SU-DHL-6 (cell line): Measurements from ENCODE around the gene UBR7.
"Not testable (repeated sequence)": the region's sequence is repeated elsewhere in the genome, so short reads cannot be mapped to it uniquely, and the experiment has no call there.

Experiments used
- H2AFZ ChIP-seq: fragments of 200-600 bp; sonication (generic); 2 replicates; pipeline ENCODE4 v1.6.1; 2014; ENCODE audit warnings: low read depth, mild to moderate bottlenecking, moderate library complexity, mixed read lengths, antibody characterized with exemption, low read length; ENCODE audit not compliant: severe bottlenecking
- H3F3A ChIP-seq: fragments of 200-600 bp; shearing (Covaris generic); 2 replicates; pipeline ENCODE4 v1.6.0; 2016; ENCODE audit warnings: antibody characterized with exemption, mild to moderate bottlenecking; ENCODE audit not compliant: insufficient read depth
- H3K27ac ChIP-seq: fragments of 200-600 bp; sonication (generic); 2 replicates; pipeline ENCODE4 v1.5.1; 2016; ENCODE audit warnings: low read depth, mild to moderate bottlenecking, low read length, moderate library complexity, mixed read lengths
- H3K27me3 ChIP-seq: fragments of 200-600 bp; sonication (generic), shearing (Covaris generic); 2 replicates; pipeline ENCODE4 v1.6.0; 2014; ENCODE audit warnings: mild to moderate bottlenecking, low read length
- H3K36me3 ChIP-seq: fragments of 200-600 bp; sonication (generic); 2 replicates; pipeline ENCODE4 v1.6.1; 2014; ENCODE audit warnings: mild to moderate bottlenecking, low read length, mixed read lengths
- H3K4me2 ChIP-seq: fragments of 300-600, 200-600 bp; shearing (Covaris generic), sonication (generic); 2 replicates; pipeline ENCODE4 v1.6.0; 2014; ENCODE audit warnings: low read length, low read depth, mild to moderate bottlenecking; ENCODE audit not compliant: poor library complexity, severe bottlenecking
- H3K4me3 ChIP-seq: fragments of 200-600 bp; sonication (generic); 2 replicates; pipeline ENCODE4 v1.5.1; 2014; ENCODE audit warnings: antibody characterized with exemption, low read length, mild to moderate bottlenecking, mixed read lengths; ENCODE audit not compliant: insufficient read depth, poor library complexity, severe bottlenecking
- H3K79me2 ChIP-seq: fragments of 200-600 bp; sonication (generic); 2 replicates; pipeline ENCODE4 v1.6.1; 2014; ENCODE audit warnings: mild to moderate bottlenecking, low read length, moderate library complexity; ENCODE audit not compliant: insufficient read depth
- H3K9ac ChIP-seq: fragments of 200-600 bp; sonication (generic); 2 replicates; pipeline ENCODE4 v1.7.0; 2014; ENCODE audit warnings: mild to moderate bottlenecking, low read length
- H3K9me2 ChIP-seq: fragments of 200-600 bp; sonication (generic); replicated peaks from 2 replicates; pipeline ENCODE4 v1.6.1; 2014; ENCODE audit warnings: low read length; ENCODE audit not compliant: insufficient read depth
- H3K9me3 ChIP-seq: fragments of 200-600 bp; sonication (generic); 2 replicates; pipeline ENCODE4 v1.6.1; 2014; ENCODE audit warnings: low read length, mixed read lengths; ENCODE audit not compliant: insufficient read depth
- H4K20me1 ChIP-seq: fragments of 200-600 bp; sonication (generic); 2 replicates; pipeline ENCODE4 v1.6.1; 2014; ENCODE audit warnings: low read depth, mild to moderate bottlenecking, antibody characterized with exemption, low read length, moderate library complexity, mixed read lengths
- CTCF ChIP-seq: fragments of 200-600 bp; sonication (generic); IDR thresholded peaks from one replicate; pipeline ENCODE4 v1.5.1; 2017; ENCODE audit warnings: antibody characterized with exemption, mild to moderate bottlenecking, low read length, moderate library complexity; ENCODE audit not compliant: insufficient read depth, poor library complexity, severe bottlenecking
- EZH2phosphoT487 ChIP-seq: fragments of 200-600 bp; sonication (generic), shearing (Covaris generic); conservative IDR thresholded peaks from 2 replicates; pipeline ENCODE4 v1.6.1; 2018; ENCODE audit warnings: mild to moderate bottlenecking, antibody characterized with exemption, low read length, moderate library complexity, mixed read lengths

UBR7 gene

GRCh38 chr14:93232159-93232558 lies 25.1 kb downstream of the UBR7 start:
- H3K27ac ChIP-seq: no peak overlapping the region
- H3K79me2 ChIP-seq: no peaks in the 10 kb centered on the region
- no peaks in the 10 kb centered on the region for H3K9me2 ChIP-seq
- H4K20me1 ChIP-seq: no peaks in the 10 kb centered on the region; the same call in 1 of the 2 replicates
- H3F3A ChIP-seq: 0 out of 2 replicates have a peak, but pooled peaks cover 3% of the 10 kb centered on the region
- peaks cover 13% of the 10 kb centered on the region; the same call in 1 of the 2 replicates for H3K36me3 ChIP-seq
- H3K4me2 ChIP-seq: no peak overlapping the region
- no peaks in the 10 kb centered on the region for H3K27me3 ChIP-seq
- H3K9ac ChIP-seq: no peak overlapping the region
- no peaks in the 10 kb centered on the region for H3K9me3 ChIP-seq
- H2AFZ ChIP-seq: no peak overlapping the region
- TF ChIP-seq EZH2phosphoT487: no peak
- TF ChIP-seq CTCF: no peak
- H3K4me3 ChIP-seq: no peak overlapping the region

- H3K9ac ChIP-seq, H3K4me2 ChIP-seq, H3K27me3 ChIP-seq, H3K4me3 ChIP-seq, H3K79me2 ChIP-seq, H3F3A ChIP-seq, H2AFZ ChIP-seq, H3K36me3 ChIP-seq, H4K20me1 ChIP-seq, H3K9me2 ChIP-seq, H3K9me3 ChIP-seq, H3K27ac ChIP-seq: not testable (repeated sequence)
These were observed 26.0 kb downstream of the UBR7 start for GRCh38 chr14:93233078-93233477.

DNA sequence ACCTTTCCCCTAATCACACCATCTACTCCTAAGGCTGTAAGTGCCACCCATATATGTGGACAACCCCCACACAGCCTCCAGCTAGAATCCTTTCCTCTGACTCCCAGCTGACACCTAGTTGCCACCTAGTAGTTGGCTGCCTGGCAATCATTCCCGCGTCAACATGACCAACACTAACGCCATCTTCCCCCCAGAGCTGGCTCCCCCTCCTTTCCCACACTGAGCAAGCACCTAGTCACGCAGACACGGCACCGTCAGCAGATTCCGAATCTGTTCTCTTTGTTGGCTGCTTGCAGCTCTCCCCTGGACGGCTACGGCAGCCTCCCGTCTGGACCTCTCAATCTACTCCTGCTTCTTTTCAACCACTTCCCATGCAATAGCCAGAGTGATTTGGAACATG lies 27.7 kb downstream of the UBR7 start:
- Histone ChIP-seq H3K9ac (no peak overlapping the region), H4K20me1 (no peaks in the 10 kb centered on the region), H3K79me2 (no peaks in the 10 kb centered on the region), H3K27me3 (no peaks in the 10 kb centered on the region), H3K4me2 (no peak overlapping the region), H3K4me3 (no peak overlapping the region), H3K27ac (no peak overlapping the region), H3F3A (0 out of 2 replicates have a peak, but pooled peaks cover 3% of the 10 kb centered on the region), H3K9me2 (no peaks in the 10 kb centered on the region), H2AFZ (no peak overlapping the region), H3K9me3 (no peaks in the 10 kb centered on the region), H3K36me3 (no peaks in the 10 kb centered on the region)
- TF ChIP-seq CTCF (no peak), EZH2phosphoT487 (no peak)

DNA sequence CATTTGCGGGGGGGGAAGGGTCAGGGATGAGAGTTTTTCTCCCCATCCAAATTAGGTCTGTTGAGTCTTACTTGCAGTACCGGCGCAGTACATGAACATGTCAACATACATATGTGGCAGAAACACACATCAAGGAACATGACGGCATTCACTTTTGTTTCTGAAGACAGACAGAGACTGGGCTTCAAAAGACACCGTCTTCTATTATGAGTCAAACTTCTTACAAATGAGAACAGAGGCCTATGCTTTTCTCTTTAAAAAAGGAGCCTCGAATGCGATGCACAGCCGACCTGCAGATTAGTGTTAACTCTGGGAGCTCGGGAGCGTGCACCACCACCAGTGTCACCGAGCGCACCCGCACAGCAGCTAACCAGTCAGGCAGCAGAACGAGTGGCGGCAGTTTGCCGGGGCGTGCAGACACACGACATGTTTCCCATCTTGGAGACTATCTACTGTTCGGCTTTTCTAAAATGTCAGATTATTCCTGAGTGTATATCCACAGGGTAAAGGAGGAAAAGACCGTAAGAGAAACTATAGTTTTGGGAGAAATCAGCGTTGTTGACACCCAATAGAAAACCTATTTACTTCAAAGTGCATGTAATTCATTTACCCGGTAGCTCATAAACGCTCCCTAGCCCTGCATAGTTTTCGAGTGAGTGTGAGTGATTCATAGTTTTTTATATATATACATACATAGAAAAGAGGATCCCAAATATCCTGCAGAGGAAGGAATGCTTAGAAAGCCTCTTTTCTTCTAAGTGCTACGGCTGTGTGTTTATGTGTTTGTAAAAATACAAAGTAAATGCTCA lies 33.0 kb downstream of the UBR7 start:
- no peak overlapping the region for H3K4me3 ChIP-seq
- H3K27ac ChIP-seq: no peak overlapping the region
- H3K9me3 ChIP-seq: no peaks in the 10 kb centered on the region
- H3K27me3 ChIP-seq: no peaks in the 10 kb centered on the region
- H3F3A ChIP-seq: no peaks in the 10 kb centered on the region
- H3K36me3 ChIP-seq: peaks cover 10% of the 10 kb centered on the region; the same call in 1 of the 2 replicates
- no peak overlapping the region for H3K9ac ChIP-seq
- H4K20me1 ChIP-seq: no peaks in the 10 kb centered on the region
- no peaks in the 10 kb centered on the region for H3K79me2 ChIP-seq
- H3K4me2 ChIP-seq: no peak overlapping the region
- H3K9me2 ChIP-seq: no peaks in the 10 kb centered on the region
- H2AFZ ChIP-seq: no peak overlapping the region
- TF ChIP-seq CTCF (no peak), EZH2phosphoT487 (no peak)
